OCI-LY1 (cell line): Measurements from ENCODE around the gene ABLIM2.

ENCODE experiments used
- EZH2 ChIP-seq: fragments of 200-600 bp; sonication (generic), shearing (Covaris generic); IDR thresholded peaks from 2 replicates; pipeline ENCODE4 v1.8.0; 2017; ENCODE audit warnings: borderline replicate concordance, mixed run types, mild to moderate bottlenecking, antibody characterized with exemption, low read length, moderate library complexity, mixed read lengths
- TF ChIP-seq, protein P1 (sequence below): fragments of 200-600 bp; sonication (generic), shearing (Covaris generic); IDR thresholded peaks from 2 replicates; pipeline ENCODE4 v1.5.1; 2017; ENCODE audit warnings: mild to moderate bottlenecking, antibody characterized with exemption, low read length, moderate library complexity, mixed read lengths

DNA sequence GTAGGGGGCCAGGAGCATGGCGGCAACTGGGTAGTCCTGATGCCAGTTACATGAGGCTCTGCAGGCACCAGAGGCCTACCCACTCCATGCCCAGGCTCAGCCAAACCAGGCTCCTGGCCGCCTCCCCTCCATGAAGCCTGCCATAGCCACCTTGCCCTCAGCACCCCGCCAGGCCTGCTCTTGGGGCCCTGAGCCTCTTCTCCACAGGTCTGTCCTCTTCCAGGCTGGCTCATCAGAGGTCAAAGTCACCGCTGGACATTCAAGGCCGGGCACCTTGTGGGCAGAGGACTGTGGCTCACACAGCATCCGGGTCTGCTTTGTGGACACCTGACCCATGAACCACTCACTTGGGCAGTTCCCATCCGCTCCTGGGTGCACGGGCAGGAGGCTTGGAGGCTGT is 158.9 kb downstream of the ABLIM2 start:
- TF ChIP-seq, protein P1, sequence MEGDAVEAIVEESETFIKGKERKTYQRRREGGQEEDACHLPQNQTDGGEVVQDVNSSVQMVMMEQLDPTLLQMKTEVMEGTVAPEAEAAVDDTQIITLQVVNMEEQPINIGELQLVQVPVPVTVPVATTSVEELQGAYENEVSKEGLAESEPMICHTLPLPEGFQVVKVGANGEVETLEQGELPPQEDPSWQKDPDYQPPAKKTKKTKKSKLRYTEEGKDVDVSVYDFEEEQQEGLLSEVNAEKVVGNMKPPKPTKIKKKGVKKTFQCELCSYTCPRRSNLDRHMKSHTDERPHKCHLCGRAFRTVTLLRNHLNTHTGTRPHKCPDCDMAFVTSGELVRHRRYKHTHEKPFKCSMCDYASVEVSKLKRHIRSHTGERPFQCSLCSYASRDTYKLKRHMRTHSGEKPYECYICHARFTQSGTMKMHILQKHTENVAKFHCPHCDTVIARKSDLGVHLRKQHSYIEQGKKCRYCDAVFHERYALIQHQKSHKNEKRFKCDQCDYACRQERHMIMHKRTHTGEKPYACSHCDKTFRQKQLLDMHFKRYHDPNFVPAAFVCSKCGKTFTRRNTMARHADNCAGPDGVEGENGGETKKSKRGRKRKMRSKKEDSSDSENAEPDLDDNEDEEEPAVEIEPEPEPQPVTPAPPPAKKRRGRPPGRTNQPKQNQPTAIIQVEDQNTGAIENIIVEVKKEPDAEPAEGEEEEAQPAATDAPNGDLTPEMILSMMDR: no peak
- TF ChIP-seq EZH2: no peak
